Measurements from ENCODE around the gene CACNA1S.

The CACNA1S gene

GRCh38 chr1:201023920-201024624 lies 88.2 kb downstream of the CACNA1S start:
- DNase-seq = no peak

- peak; percentile 92 for DNase-seq
Observed at GRCh38 chr1:201023517-201023902, 88.7 kb downstream of the CACNA1S start, which contains the start of gene KIF21B. TSS of gene KIF21B (minus strand) at chr1:201023714. CDS start at chr1:201023383, 331 bp downstream.

- DNase-seq = peak; percentile 41
Observed at GRCh38 chr1:201022820-201023516, 89.3 kb downstream of the CACNA1S start.

- DNase-seq = no peak
Observed at GRCh38 chr1:201022493-201022819, 89.8 kb downstream of the CACNA1S start.

GRCh38 chr1:201021630-201022492 lies 90.4 kb downstream of the CACNA1S start:
- no peak for DNase-seq

GRCh38 chr1:201020721-201021629 lies 91.3 kb downstream of the CACNA1S start:
- peak; percentile 43 for DNase-seq

GRCh38 chr1:201020040-201020591 lies 92.1 kb downstream of the CACNA1S start:
- DNase-seq = peak; percentile 25

GRCh38 chr1:201019321-201019977 lies 92.8 kb downstream of the CACNA1S start:
- DNase-seq = peak; percentile 86

GRCh38 chr1:201017828-201018163 lies 94.4 kb downstream of the CACNA1S start:
- no peak for DNase-seq

- no peak for DNase-seq
Observed at GRCh38 chr1:201016943-201017827, 95.0 kb downstream of the CACNA1S start.

GRCh38 chr1:201016211-201016651 lies 96.0 kb downstream of the CACNA1S start:
- DNase-seq = no peak

GRCh38 chr1:201015551-201016091 lies 96.6 kb downstream of the CACNA1S start:
- no peak for DNase-seq

GRCh38 chr1:201014816-201015200 lies 97.4 kb downstream of the CACNA1S start:
- no peak for DNase-seq

GRCh38 chr1:201013991-201014815 lies 98.0 kb downstream of the CACNA1S start:
- no peak for DNase-seq

GRCh38 chr1:201013031-201013485 lies 99.2 kb downstream of the CACNA1S start:
- DNase-seq = no peak

- DNase-seq = no peak
Observed at GRCh38 chr1:201011616-201012015, 100.6 kb downstream of the CACNA1S start.

GRCh38 chr1:201009962-201010645 lies 102.1 kb downstream of the CACNA1S start:
- no peak for DNase-seq

GRCh38 chr1:201008666-201009360 lies 103.4 kb downstream of the CACNA1S start:
- DNase-seq = no peak
